ENCODE data around the gene DPH6. TPM values are rescaled to one million over a fixed set of nuclear protein-coding genes. Genes with fewer than 3 reads are reported as not detected.
"Not testable (repeated sequence)": the region's sequence is repeated elsewhere in the genome, so short reads cannot be mapped to it uniquely, and the experiment has no call there.

The DPH6 gene
- total RNA-seq, 1 experiment from 2014 or later, result 20.3 TPM

- H3K36me3 Mint-ChIP-seq (ENCODE audit: insufficient read depth, unreplicated experiment), result no peaks in the 10 kb centered on the region
- no peak for TF ChIP-seq CTCF (IDR thresholded peaks at IDR 0.05; ENCODE audit: unreplicated experiment)
- ChIA-PET POLR2A (no interaction called here), CTCF (no interaction called here)
- H3K4me3 Mint-ChIP-seq (ENCODE audit: unreplicated experiment), result no peak overlapping the region
- H3K4me1 Mint-ChIP-seq (ENCODE audit: insufficient read depth, unreplicated experiment), result peaks cover 4% of the 10 kb centered on the region
- DNase-seq (ENCODE audit: unreplicated experiment), result no peak
- no TSS peak for BruUV-seq (replicated peaks)
- intact Hi-C loops (cut with micrococcal nuclease), result no loop called here
- peaks cover 14% of the 10 kb centered on the region for H3K9me3 Mint-ChIP-seq (ENCODE audit: unreplicated experiment)
- H3K27me3 Mint-ChIP-seq (ENCODE audit: insufficient read depth, unreplicated experiment), result no peaks in the 10 kb centered on the region
- no peak overlapping the region for H3K27ac Mint-ChIP-seq (ENCODE audit: low read depth, unreplicated experiment)
Observed at GRCh38 chr15:35349916-35350315, 196.0 kb downstream of the DPH6 start.

GRCh38 chr15:35330916-35331315 lies 215.0 kb downstream of the DPH6 start:
- Mint-ChIP-seq H3K36me3 (ENCODE audit: insufficient read depth, unreplicated experiment) (no peaks in the 10 kb centered on the region), H3K4me1 (ENCODE audit: insufficient read depth, unreplicated experiment) (no peaks in the 10 kb centered on the region), H3K27ac (ENCODE audit: low read depth, unreplicated experiment) (no peak overlapping the region), H3K4me3 (ENCODE audit: unreplicated experiment) (no peak overlapping the region), H3K27me3 (ENCODE audit: insufficient read depth, unreplicated experiment) (no peaks in the 10 kb centered on the region), H3K9me3 (ENCODE audit: unreplicated experiment) (no peaks in the 10 kb centered on the region)
- no peak for TF ChIP-seq CTCF (IDR thresholded peaks at IDR 0.05; ENCODE audit: unreplicated experiment)
- ChIA-PET POLR2A (no interaction called here), CTCF (interaction anchor here (0.6 kb wide), 1 partner anchor 18 kb away, joined by 4 read pairs; no protein-coding TSS in a partner anchor)
- no peak for DNase-seq (ENCODE audit: unreplicated experiment)
- intact Hi-C loops (cut with micrococcal nuclease), result no loop called here
- BruUV-seq (replicated peaks), result no TSS peak

GRCh38 chr15:35330048-35330695 lies 215.8 kb downstream of the DPH6 start:
- H3K27ac Mint-ChIP-seq (ENCODE audit: low read depth, unreplicated experiment), result no peak overlapping the region
- no TSS peak for BruUV-seq (replicated peaks)
- H3K36me3 Mint-ChIP-seq (ENCODE audit: insufficient read depth, unreplicated experiment), result no peaks in the 10 kb centered on the region
- intact Hi-C loops (cut with micrococcal nuclease), result no loop called here
- POLR2A ChIA-PET, result no interaction called here
- no peak for TF ChIP-seq CTCF (IDR thresholded peaks at IDR 0.05; ENCODE audit: unreplicated experiment)
- H3K4me1 Mint-ChIP-seq (ENCODE audit: insufficient read depth, unreplicated experiment), result no peaks in the 10 kb centered on the region
- no peak overlapping the region for H3K4me3 Mint-ChIP-seq (ENCODE audit: unreplicated experiment)
- DNase-seq (ENCODE audit: unreplicated experiment), result no peak
- no peaks in the 10 kb centered on the region for H3K27me3 Mint-ChIP-seq (ENCODE audit: insufficient read depth, unreplicated experiment)
- no peaks in the 10 kb centered on the region for H3K9me3 Mint-ChIP-seq (ENCODE audit: unreplicated experiment)
- CTCF ChIA-PET, result interaction anchor here (0.6 to 1.3 kb wide), 5 partner anchors 17 to 1819 kb away, joined by 3 to 5 read pairs (median 3); no protein-coding TSS in a partner anchor

GRCh38 chr15:35329521-35329961 lies 216.4 kb downstream of the DPH6 start:
- Mint-ChIP-seq H3K27me3 (ENCODE audit: insufficient read depth, unreplicated experiment) (no peaks in the 10 kb centered on the region), H3K9me3 (ENCODE audit: unreplicated experiment) (no peaks in the 10 kb centered on the region), H3K27ac (ENCODE audit: low read depth, unreplicated experiment) (no peak overlapping the region), H3K4me1 (ENCODE audit: insufficient read depth, unreplicated experiment) (no peaks in the 10 kb centered on the region), H3K36me3 (ENCODE audit: insufficient read depth, unreplicated experiment) (no peaks in the 10 kb centered on the region), H3K4me3 (ENCODE audit: unreplicated experiment) (no peak overlapping the region)
- DNase-seq (ENCODE audit: unreplicated experiment), result no peak
- BruUV-seq (replicated peaks), result no TSS peak
- ChIA-PET POLR2A (interaction anchor here (1.0 kb wide), 1 partner anchor 23 kb away, joined by 3 read pairs; no protein-coding TSS in a partner anchor), CTCF (interaction anchor here (0.6 to 1.3 kb wide), 2 partner anchors 114 to 1820 kb away, joined by 3 to 5 read pairs; no protein-coding TSS in a partner anchor)
- no peak for TF ChIP-seq CTCF (IDR thresholded peaks at IDR 0.05; ENCODE audit: unreplicated experiment)
- intact Hi-C loops (cut with micrococcal nuclease), result no loop called here

GRCh38 chr15:35328836-35329235 lies 217.1 kb downstream of the DPH6 start:
- H3K9me3 Mint-ChIP-seq (ENCODE audit: unreplicated experiment); H3K36me3 Mint-ChIP-seq (ENCODE audit: insufficient read depth, unreplicated experiment); BruUV-seq (replicated peaks); H3K4me1 Mint-ChIP-seq (ENCODE audit: insufficient read depth, unreplicated experiment); H3K27ac Mint-ChIP-seq (ENCODE audit: low read depth, unreplicated experiment); DNase-seq (ENCODE audit: unreplicated experiment); H3K4me3 Mint-ChIP-seq (ENCODE audit: unreplicated experiment); CTCF ChIA-PET; H3K27me3 Mint-ChIP-seq (ENCODE audit: insufficient read depth, unreplicated experiment); intact Hi-C loops (cut with micrococcal nuclease): not testable (repeated sequence)
- POLR2A ChIA-PET, result interaction anchor here (1.0 kb wide), 1 partner anchor 22 kb away, joined by 3 read pairs; no protein-coding TSS in a partner anchor

Data from MCF 10A (cell line).